ENCODE results near the gene PPIF.

The PPIF gene

GRCh38 chr10:79349766-79350406 is 2.6 kb downstream of the PPIF start:
- DNase-seq (ENCODE audit: low spot score) (no peak), ATAC-seq (ENCODE audit: low read depth) (no peak)
- no peak overlapping the region for H3K4me3 ChIP-seq (ENCODE audit: severe bottlenecking)
- TF ChIP-seq, protein P1, sequence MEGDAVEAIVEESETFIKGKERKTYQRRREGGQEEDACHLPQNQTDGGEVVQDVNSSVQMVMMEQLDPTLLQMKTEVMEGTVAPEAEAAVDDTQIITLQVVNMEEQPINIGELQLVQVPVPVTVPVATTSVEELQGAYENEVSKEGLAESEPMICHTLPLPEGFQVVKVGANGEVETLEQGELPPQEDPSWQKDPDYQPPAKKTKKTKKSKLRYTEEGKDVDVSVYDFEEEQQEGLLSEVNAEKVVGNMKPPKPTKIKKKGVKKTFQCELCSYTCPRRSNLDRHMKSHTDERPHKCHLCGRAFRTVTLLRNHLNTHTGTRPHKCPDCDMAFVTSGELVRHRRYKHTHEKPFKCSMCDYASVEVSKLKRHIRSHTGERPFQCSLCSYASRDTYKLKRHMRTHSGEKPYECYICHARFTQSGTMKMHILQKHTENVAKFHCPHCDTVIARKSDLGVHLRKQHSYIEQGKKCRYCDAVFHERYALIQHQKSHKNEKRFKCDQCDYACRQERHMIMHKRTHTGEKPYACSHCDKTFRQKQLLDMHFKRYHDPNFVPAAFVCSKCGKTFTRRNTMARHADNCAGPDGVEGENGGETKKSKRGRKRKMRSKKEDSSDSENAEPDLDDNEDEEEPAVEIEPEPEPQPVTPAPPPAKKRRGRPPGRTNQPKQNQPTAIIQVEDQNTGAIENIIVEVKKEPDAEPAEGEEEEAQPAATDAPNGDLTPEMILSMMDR (IDR thresholded peaks at IDR 0.05; ENCODE audit: poor library complexity, severe bottlenecking): no peak
- H3K27ac ChIP-seq (ENCODE audit: poor library complexity, severe bottlenecking): no peak overlapping the region
- no peaks in the 10 kb centered on the region for H3K27me3 ChIP-seq (ENCODE audit: insufficient read depth, poor library complexity, severe bottlenecking)
- H3K4me1 ChIP-seq (ENCODE audit: insufficient read depth, poor library complexity, severe bottlenecking): peaks cover 3% of the 10 kb centered on the region
- peaks cover 66% of the 10 kb centered on the region for H3K36me3 ChIP-seq (ENCODE audit: low read depth)
- no peaks in the 10 kb centered on the region for H3K9me3 ChIP-seq (ENCODE audit: severe bottlenecking)

DNA sequence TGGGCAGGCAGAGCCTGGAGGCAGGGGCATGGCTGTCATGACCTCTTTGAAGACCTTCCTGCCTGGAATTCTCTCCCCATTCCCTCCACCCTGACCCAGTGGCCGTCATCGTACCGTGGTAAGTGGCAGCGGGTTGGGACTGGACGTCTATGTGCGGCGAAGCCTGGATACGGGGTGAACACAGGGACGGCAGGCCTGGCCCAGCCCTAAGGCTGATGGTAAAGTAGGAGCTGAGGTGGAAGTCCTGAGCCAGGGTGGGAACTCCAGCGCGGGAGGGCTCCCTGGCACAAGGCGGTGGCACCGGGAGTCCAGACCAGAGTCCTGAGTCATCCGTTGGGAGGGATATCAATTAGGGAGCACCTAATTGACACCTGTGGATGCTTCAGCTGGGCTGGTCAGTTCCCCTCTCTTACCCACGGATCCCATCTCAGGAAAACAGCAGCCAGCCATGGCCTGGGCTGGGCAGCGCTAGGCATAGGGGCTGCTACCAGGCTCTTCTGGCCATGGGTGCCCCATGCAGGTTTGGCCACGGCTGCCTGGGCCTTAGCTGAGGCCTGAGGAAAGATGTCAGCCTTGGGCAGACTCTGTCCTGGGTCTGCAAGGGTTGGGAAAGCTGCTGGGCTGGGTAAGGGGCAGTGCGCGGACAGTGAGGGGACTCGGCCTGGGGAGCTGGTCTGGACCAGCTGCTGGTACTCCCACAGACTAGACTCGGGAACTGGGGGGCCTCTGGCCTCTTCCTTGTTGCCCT is 3.3 kb downstream of the PPIF start:
- H3K27me3 ChIP-seq (ENCODE audit: insufficient read depth, poor library complexity, severe bottlenecking): no peaks in the 10 kb centered on the region
- H3K36me3 ChIP-seq (ENCODE audit: low read depth): peaks cover 71% of the 10 kb centered on the region

GRCh38 chr10:79351332-79351731 is 4.1 kb downstream of the PPIF start:
- ATAC-seq (ENCODE audit: low read depth): no peak
- Histone ChIP-seq H3K27me3 (ENCODE audit: insufficient read depth, poor library complexity, severe bottlenecking) (no peaks in the 10 kb centered on the region), H3K9me3 (ENCODE audit: severe bottlenecking) (no peaks in the 10 kb centered on the region), H3K27ac (ENCODE audit: poor library complexity, severe bottlenecking) (no peak overlapping the region), H3K4me1 (ENCODE audit: insufficient read depth, poor library complexity, severe bottlenecking) (peaks cover 3% of the 10 kb centered on the region), H3K4me3 (ENCODE audit: severe bottlenecking) (no peak overlapping the region), H3K36me3 (ENCODE audit: low read depth) (peaks cover 71% of the 10 kb centered on the region)
- no peak for DNase-seq (ENCODE audit: low spot score)
- TF ChIP-seq, protein P1 (IDR thresholded peaks at IDR 0.05; ENCODE audit: poor library complexity, severe bottlenecking): no peak

More for the DNA sequence above, 3.3 kb downstream of the PPIF start:
- Histone ChIP-seq H3K4me1 (ENCODE audit: insufficient read depth, poor library complexity, severe bottlenecking) (peaks cover 3% of the 10 kb centered on the region), H3K4me3 (ENCODE audit: severe bottlenecking) (no peak overlapping the region), H3K27ac (ENCODE audit: poor library complexity, severe bottlenecking) (no peak overlapping the region), H3K9me3 (ENCODE audit: severe bottlenecking) (no peaks in the 10 kb centered on the region)
- ATAC-seq (ENCODE audit: low read depth) (no peak), DNase-seq (ENCODE audit: low spot score) (no peak)
- TF ChIP-seq, protein P1 (IDR thresholded peaks at IDR 0.05; ENCODE audit: poor library complexity, severe bottlenecking): no peak

- TF ChIP-seq, protein P1 (IDR thresholded peaks at IDR 0.05; ENCODE audit: poor library complexity, severe bottlenecking): no peak
- Histone ChIP-seq H3K4me3 (ENCODE audit: severe bottlenecking) (no peak overlapping the region), H3K27me3 (ENCODE audit: insufficient read depth, poor library complexity, severe bottlenecking) (no peaks in the 10 kb centered on the region), H3K27ac (ENCODE audit: poor library complexity, severe bottlenecking) (no peak overlapping the region), H3K36me3 (ENCODE audit: low read depth) (peaks cover 71% of the 10 kb centered on the region), H3K4me1 (ENCODE audit: insufficient read depth, poor library complexity, severe bottlenecking) (peaks cover 3% of the 10 kb centered on the region), H3K9me3 (ENCODE audit: severe bottlenecking) (no peaks in the 10 kb centered on the region)
- DNase-seq (ENCODE audit: low spot score): no peak
- no peak for ATAC-seq (ENCODE audit: low read depth)
These were observed 5.0 kb downstream of the PPIF start for GRCh38 chr10:79352035-79352877.
